GM12801 (cell line): ENCODE results near the gene TAS1R1.

Source experiments
- CTCF ChIP-seq: IDR thresholded peaks from one replicate; pipeline ENCODE4 v1.5.1; 2011; ENCODE audit warnings: control low read depth; ENCODE audit not compliant: insufficient read length; ENCODE audit errors: extremely low read depth

The TAS1R1 gene

GRCh38 chr1:6582370-6582769 is 27.3 kb downstream of the TAS1R1 start:
- no peak for TF ChIP-seq CTCF

- no peak for TF ChIP-seq CTCF
Observed at GRCh38 chr1:6584126-6585080, 29.3 kb downstream of the TAS1R1 start.

DNA sequence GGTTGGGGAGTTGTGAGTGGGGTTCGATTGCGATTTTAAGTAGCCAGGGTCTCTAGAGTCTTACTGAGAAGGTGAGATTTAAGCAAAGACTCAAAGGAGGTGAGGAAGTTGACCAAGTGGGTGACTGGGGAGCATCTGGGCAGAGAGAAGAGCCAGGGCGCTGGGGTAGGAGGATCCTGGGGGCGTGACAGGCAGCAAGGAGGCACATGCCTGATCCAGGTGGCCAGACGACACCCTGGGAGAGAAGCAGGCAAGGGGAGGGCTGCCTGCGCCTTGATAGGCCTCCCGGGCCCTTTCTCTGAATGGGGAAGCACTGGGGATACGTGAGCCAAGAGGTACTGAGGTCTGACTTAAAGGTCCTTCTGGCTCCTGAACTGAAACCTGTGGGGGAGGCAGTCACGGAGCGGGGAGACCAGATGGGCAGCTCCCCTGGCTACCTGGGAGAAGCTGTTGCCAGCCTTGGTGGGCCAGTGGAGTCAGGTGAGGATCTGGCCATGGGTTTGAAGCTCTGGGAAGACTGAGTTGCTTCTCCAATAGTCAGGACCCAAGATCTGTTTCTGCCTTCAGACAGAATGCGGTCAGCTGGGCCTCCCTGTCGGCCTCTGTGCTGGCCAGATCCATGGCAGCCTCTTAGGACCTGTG is 30.1 kb downstream of the TAS1R1 start:
- no peak for TF ChIP-seq CTCF

GRCh38 chr1:6585841-6586240 is 30.7 kb downstream of the TAS1R1 start:
- TF ChIP-seq CTCF: no peak

- TF ChIP-seq CTCF: no peak
Observed at GRCh38 chr1:6586404-6586816, 31.3 kb downstream of the TAS1R1 start.

GRCh38 chr1:6587261-6588005 is 32.3 kb downstream of the TAS1R1 start:
- TF ChIP-seq CTCF: no peak
